Trophoblast cell (in vitro differentiated cells and primary cell): Measurements from ENCODE around the gene DDOST.

Experiments
- DNase-seq, 2 donors: peaks; one replicate each; pipeline ENCODE4 v3.0.0-alpha.2; 2016
- H2AFZ ChIP-seq: 2 replicates; pipeline ENCODE4 v1.6.1; 2013; ENCODE audit warnings: low read length, moderate library complexity, mild to moderate bottlenecking; ENCODE audit not compliant: insufficient read depth, poor library complexity
- H2AK5ac ChIP-seq: 2 replicates; pipeline ENCODE4 v1.6.1; 2013; ENCODE audit warnings: mild to moderate bottlenecking, low read length
- H2BK120ac ChIP-seq: 2 replicates; pipeline ENCODE4 v1.6.1; 2013; ENCODE audit warnings: low read length, mild to moderate bottlenecking, moderate library complexity; ENCODE audit not compliant: insufficient read depth, poor library complexity
- H2BK12ac ChIP-seq: 2 replicates; pipeline ENCODE4 v1.6.1; 2013; ENCODE audit warnings: mild to moderate bottlenecking, low read length, moderate library complexity
- H2BK5ac ChIP-seq: 2 replicates; pipeline ENCODE4 v1.6.1; 2013; ENCODE audit warnings: low read length, low read depth, moderate library complexity, mild to moderate bottlenecking; ENCODE audit not compliant: poor library complexity
- H3K14ac ChIP-seq: 2 replicates; pipeline ENCODE4 v1.6.1; 2013; ENCODE audit warnings: mild to moderate bottlenecking, low read length
- H3K18ac ChIP-seq: 2 replicates; pipeline ENCODE4 v1.6.1; 2013; ENCODE audit warnings: mild to moderate bottlenecking, low read length
- H3K23ac ChIP-seq: 2 replicates; pipeline ENCODE4 v1.6.1; 2013; ENCODE audit warnings: low read length
- H3K27ac ChIP-seq: 2 replicates; pipeline ENCODE4 v1.5.1; 2013; ENCODE audit warnings: low read depth, mild to moderate bottlenecking, inconsistent platforms, low read length, moderate library complexity
- H3K27me3 ChIP-seq: 2 replicates; pipeline ENCODE4 v1.6.1; 2013; ENCODE audit warnings: inconsistent platforms, mild to moderate bottlenecking, low read length, moderate library complexity; ENCODE audit not compliant: insufficient read depth
- H3K36me3 ChIP-seq, 2 experiments: 1 replicate in 1 of 2; 2 replicates in 1 of 2; pipeline ENCODE4 v1.6.1; 2013; ENCODE audit warnings: low read length in 2 of 2, mild to moderate bottlenecking in 2 of 2, moderate library complexity in 1 of 2; ENCODE audit not compliant: insufficient read depth in 2 of 2, control insufficient read depth in 1 of 2
- H3K4ac ChIP-seq: 2 replicates; pipeline ENCODE4 v1.6.1; 2013; ENCODE audit warnings: low read depth, mild to moderate bottlenecking, low read length, moderate library complexity
- H3K4me1 ChIP-seq, 2 experiments: 1 replicate in 1 of 2; 2 replicates in 1 of 2; pipeline ENCODE4 v1.6.1; 2013; ENCODE audit warnings: low read length in 2 of 2, mild to moderate bottlenecking in 2 of 2, moderate library complexity in 1 of 2; ENCODE audit not compliant: insufficient read depth in 2 of 2, control insufficient read depth in 1 of 2
- H3K4me2 ChIP-seq: 2 replicates; pipeline ENCODE4 v1.6.1; 2013; ENCODE audit warnings: inconsistent platforms, mild to moderate bottlenecking, low read length, moderate library complexity
- H3K4me3 ChIP-seq: 2 replicates; pipeline ENCODE4 v1.5.1; 2013; ENCODE audit warnings: mild to moderate bottlenecking, low read depth, low read length, inconsistent platforms
- H3K79me1 ChIP-seq: one replicate; pipeline ENCODE4 v1.6.1; 2013; ENCODE audit warnings: low read length
- H3K79me2 ChIP-seq: 2 replicates; pipeline ENCODE4 v1.6.1; 2013; ENCODE audit warnings: low read length, mild to moderate bottlenecking; ENCODE audit not compliant: control insufficient read depth, insufficient read depth, poor library complexity
- H3K9ac ChIP-seq: 2 replicates; pipeline ENCODE4 v1.6.1; 2013; ENCODE audit warnings: mild to moderate bottlenecking, low read length
- H3K9me3 ChIP-seq: 2 replicates; pipeline ENCODE4 v1.6.1; 2013; ENCODE audit warnings: low read depth, mild to moderate bottlenecking, control low read depth, inconsistent platforms, low read length; ENCODE audit not compliant: insufficient read depth
- H4K12ac ChIP-seq: 2 replicates; pipeline ENCODE4 v1.6.1; 2013; ENCODE audit warnings: low read depth, mild to moderate bottlenecking, low read length, moderate library complexity
- H4K8ac ChIP-seq: 2 replicates; pipeline ENCODE4 v1.6.1; 2013; ENCODE audit warnings: low read depth, mild to moderate bottlenecking, low read length, moderate library complexity
- H4K91ac ChIP-seq: one replicate; pipeline ENCODE4 v1.6.1; 2013; ENCODE audit warnings: low read depth, mild to moderate bottlenecking, low read length, moderate library complexity
- WGBS: extraction: QIAGEN DNeasy Blood & Tissue Kit; methylation state at CpG from one replicate; pipeline ENCODE4 v1.1.7; 2013; ENCODE audit warnings: missing lambda C conversion rate; ENCODE audit not compliant: insufficient read length, insufficient coverage; ENCODE audit errors: extremely low coverage; 5-methylcytosine and 5-hydroxymethylcytosine counted together

Gene DDOST

DNA sequence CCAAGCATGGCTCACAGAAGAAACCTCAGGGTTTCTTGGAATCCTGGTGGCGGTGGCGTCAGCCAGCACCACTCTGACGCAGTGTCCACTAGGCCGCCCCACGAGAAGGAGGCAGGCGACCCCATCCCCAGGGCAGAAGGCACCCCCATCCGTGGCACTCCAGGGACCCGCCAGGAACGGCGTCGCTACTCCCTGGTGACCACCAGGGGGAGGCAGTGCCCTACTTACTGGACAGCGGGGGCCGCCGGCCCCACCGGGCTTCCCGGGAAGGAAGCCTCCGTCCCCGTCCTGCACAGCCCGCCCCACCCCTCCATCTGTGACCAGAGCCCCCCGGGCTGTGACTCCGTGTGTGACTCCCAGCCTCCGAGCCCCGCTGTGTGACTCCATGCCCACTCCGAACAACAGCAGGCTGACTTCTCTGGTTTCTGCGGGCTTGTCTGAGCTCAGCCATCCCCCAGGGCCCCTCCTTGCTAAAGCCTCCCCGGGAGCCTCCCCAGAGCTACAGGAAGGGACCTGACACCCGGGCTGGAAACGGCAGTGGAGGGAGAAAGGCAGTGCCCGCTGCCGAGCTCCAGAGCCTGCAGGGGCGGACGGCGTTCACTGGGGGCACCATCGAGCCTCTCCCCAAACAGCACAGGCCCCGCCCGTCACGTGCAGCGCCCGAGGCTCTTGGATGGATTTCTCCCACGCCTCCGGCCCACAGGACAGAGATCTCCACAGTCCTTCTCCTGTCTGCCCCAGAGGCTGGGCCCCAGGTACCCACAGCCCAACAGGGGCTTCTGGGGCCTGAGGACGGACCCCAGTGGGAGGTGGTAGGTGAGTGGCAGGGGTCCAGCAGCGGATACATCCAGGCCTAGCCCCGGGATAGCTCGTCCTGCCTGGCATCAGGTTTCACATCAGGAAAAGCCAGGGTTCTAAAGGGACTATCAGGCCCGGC lies 35.5 kb upstream of the DDOST start:
- no peak overlapping the region for H2AK5ac ChIP-seq
- peak overlapping the region; percentile 42 for H3K18ac ChIP-seq
- H2BK12ac ChIP-seq: peak overlapping the region; percentile 82
- H2AFZ ChIP-seq: peak overlapping the region; percentile 61
- H3K4me3 ChIP-seq: peak overlapping the region; percentile 54
- H3K9me3 ChIP-seq: no peaks in the 10 kb centered on the region
- peaks cover 13% of the 10 kb centered on the region for H3K79me1 ChIP-seq
- peak overlapping the region; percentile 63 for H3K4me2 ChIP-seq
- no peak overlapping the region for H3K23ac ChIP-seq
- peak overlapping the region; percentile 0 for H3K9ac ChIP-seq
- peak overlapping the region; percentile 71 for H3K27ac ChIP-seq
- peak overlapping the region; percentile 44 for H3K14ac ChIP-seq
- peak overlapping the region; percentile 31 for H3K4ac ChIP-seq
- H3K36me3 ChIP-seq: no peaks in the 10 kb centered on the region
- peak overlapping the region; percentile 56 for H4K91ac ChIP-seq
- H4K12ac ChIP-seq: peak overlapping the region; percentile 56
- H3K4me1 ChIP-seq: peaks cover 24 to 27% of the 10 kb centered on the region in 2 experiments
- WGBS: no CpG with 5 or more reads among the region's 46 CpGs
- peak; percentile 75 to 85 for DNase-seq
- no peaks in the 10 kb centered on the region for H3K79me2 ChIP-seq
- peak overlapping the region; percentile 62 for H2BK5ac ChIP-seq
- H4K8ac ChIP-seq: peak overlapping the region; percentile 71
- peak overlapping the region; percentile 81 for H2BK120ac ChIP-seq
- H3K27me3 ChIP-seq: no peaks in the 10 kb centered on the region

DNA sequence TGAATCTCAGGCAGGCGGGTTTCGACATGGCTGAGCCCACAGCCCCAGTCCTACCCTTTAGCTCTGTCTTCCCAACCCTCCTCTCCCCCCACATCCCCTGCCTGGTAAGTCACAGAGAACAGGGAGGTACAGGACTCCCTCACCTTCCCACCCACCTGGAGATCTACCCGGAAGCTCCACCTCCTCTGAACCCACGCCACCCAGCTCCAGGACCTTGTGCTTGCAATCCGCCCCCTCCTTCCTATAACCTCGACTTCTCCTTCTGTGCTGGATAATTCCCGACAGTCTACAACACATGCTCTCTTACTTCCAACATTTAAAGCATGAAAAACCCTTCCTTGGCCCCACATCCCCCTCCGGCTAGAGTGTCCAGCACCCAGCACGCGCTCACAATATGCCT lies 34.3 kb upstream of the DDOST start:
- H3K4ac ChIP-seq: no peak overlapping the region
- WGBS: no CpG with 5 or more reads among the region's 10 CpGs
- H3K9me3 ChIP-seq: no peaks in the 10 kb centered on the region
- no peak overlapping the region for H3K4me3 ChIP-seq
- H2BK5ac ChIP-seq: no peak overlapping the region
- no peak overlapping the region for H3K18ac ChIP-seq
- H3K79me1 ChIP-seq: peaks cover 10% of the 10 kb centered on the region
- H3K36me3 ChIP-seq: no peaks in the 10 kb centered on the region
- no peak overlapping the region for H2BK12ac ChIP-seq
- no peak overlapping the region for H3K9ac ChIP-seq
- no peak overlapping the region for H4K91ac ChIP-seq
- no peak overlapping the region for H4K8ac ChIP-seq
- H2BK120ac ChIP-seq: no peak overlapping the region
- no peak overlapping the region for H3K23ac ChIP-seq
- no peak for DNase-seq
- H3K14ac ChIP-seq: no peak overlapping the region
- no peak overlapping the region for H3K27ac ChIP-seq
- no peak overlapping the region for H2AK5ac ChIP-seq
- peaks cover 23 to 24% of the 10 kb centered on the region in 2 experiments for H3K4me1 ChIP-seq
- no peak overlapping the region for H4K12ac ChIP-seq
- no peaks in the 10 kb centered on the region for H3K27me3 ChIP-seq
- H3K4me2 ChIP-seq: no peak overlapping the region
- no peak overlapping the region for H2AFZ ChIP-seq
- H3K79me2 ChIP-seq: no peaks in the 10 kb centered on the region

DNA sequence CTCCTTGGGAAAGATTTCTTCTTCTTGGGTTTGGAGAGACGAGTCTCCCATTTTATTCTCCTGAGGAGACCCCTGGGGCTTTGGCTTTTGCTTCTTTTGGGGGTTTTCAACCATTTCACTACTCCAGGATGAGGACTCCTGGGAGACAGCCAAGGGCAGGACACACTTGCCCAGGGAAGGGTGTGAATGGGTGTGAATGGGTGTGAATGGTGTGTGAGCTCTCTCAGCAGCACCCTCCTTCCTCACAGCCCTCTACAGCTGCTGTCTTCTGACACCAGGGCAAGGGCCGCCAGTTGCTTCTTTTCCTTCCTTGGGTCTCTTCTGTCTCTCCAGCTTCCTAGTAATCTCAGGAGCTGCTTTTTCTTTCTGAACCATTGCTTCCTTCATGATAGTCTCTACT lies 32.5 kb upstream of the DDOST start:
- Histone ChIP-seq H2BK12ac (no peak overlapping the region), H2BK5ac (no peak overlapping the region), H3K79me2 (no peaks in the 10 kb centered on the region), H4K12ac (no peak overlapping the region), H3K9me3 (no peaks in the 10 kb centered on the region), H3K9ac (no peak overlapping the region), H3K27ac (no peak overlapping the region), H3K14ac (no peak overlapping the region), H3K4ac (no peak overlapping the region), H3K79me1 (peaks cover 10% of the 10 kb centered on the region), H3K4me3 (no peak overlapping the region), H4K91ac (no peak overlapping the region), H3K27me3 (no peaks in the 10 kb centered on the region), H3K23ac (no peak overlapping the region), H3K18ac (no peak overlapping the region), H3K4me2 (no peak overlapping the region), H2AFZ (no peak overlapping the region), H3K4me1 (peaks cover 13 to 14% of the 10 kb centered on the region in 2 experiments), H2AK5ac (no peak overlapping the region), H4K8ac (no peak overlapping the region), H3K36me3 (no peaks in the 10 kb centered on the region), H2BK120ac (no peak overlapping the region)
- WGBS: no CpG with 5 or more reads among the region's 2 CpGs
- no peak for DNase-seq

DNA sequence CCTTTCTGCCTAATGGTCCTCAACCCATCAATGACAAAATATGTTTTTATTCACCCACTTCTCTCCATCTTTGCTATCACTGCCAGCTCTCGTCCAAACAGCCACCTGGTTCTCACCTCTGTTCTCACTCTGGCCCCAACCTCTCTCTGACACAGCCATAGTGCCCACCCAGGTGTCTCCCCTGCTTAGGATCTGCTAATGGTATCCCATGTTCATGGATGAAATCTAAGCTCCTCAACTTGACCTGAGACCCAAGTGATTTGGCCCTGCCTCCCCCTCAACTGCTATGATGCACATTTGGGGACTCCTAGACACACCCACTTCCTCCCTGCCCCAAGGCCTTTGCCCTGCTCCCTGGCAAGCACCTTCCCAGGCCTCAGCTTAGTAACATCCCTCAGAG lies 30.7 kb upstream of the DDOST start:
- Histone ChIP-seq H3K14ac (no peak overlapping the region), H3K9me3 (no peaks in the 10 kb centered on the region), H4K8ac (no peak overlapping the region), H4K12ac (no peak overlapping the region), H4K91ac (no peak overlapping the region), H3K36me3 (no peaks in the 10 kb centered on the region), H2AK5ac (no peak overlapping the region), H3K79me1 (peaks cover 2% of the 10 kb centered on the region), H2BK12ac (no peak overlapping the region), H3K23ac (no peak overlapping the region), H3K4ac (no peak overlapping the region), H3K9ac (no peak overlapping the region), H3K79me2 (no peaks in the 10 kb centered on the region), H2AFZ (no peak overlapping the region), H3K4me2 (no peak overlapping the region), H3K4me1 (peaks cover under 1% of the 10 kb centered on the region in 2 experiments), H3K27me3 (no peaks in the 10 kb centered on the region), H3K27ac (no peak overlapping the region), H2BK120ac (no peak overlapping the region), H3K4me3 (no peak overlapping the region), H3K18ac (no peak overlapping the region), H2BK5ac (no peak overlapping the region)
- no CpG with 5 or more reads among the region's 1 CpG for WGBS
- DNase-seq: no peak
